Keratinocyte (primary cell): ENCODE results near the gene LCA5.

Experiments used
- EZH2 ChIP-seq: IDR thresholded peaks from one replicate; pipeline ENCODE4 v1.6.1; 2012; ENCODE audit warnings: inconsistent platforms, mild to moderate bottlenecking, low read length, moderate library complexity
- TF ChIP-seq, protein P1 (sequence below), 3 experiments: IDR thresholded peaks in 1 of 3; conservative IDR thresholded peaks in 1 of 3; optimal IDR thresholded peaks in 1 of 3; 2 replicates in 2 of 3; 3 replicates in 1 of 3; pipeline versions ENCODE3 to v1.5.1; 2011; ENCODE audit warnings: low read length in 3 of 3, mild to moderate bottlenecking in 3 of 3, moderate library complexity in 2 of 3, control low read depth in 1 of 3, inconsistent platforms in 1 of 3; ENCODE audit not compliant: insufficient read depth in 2 of 3; ENCODE audit errors: extremely low read depth in 1 of 3

DNA sequence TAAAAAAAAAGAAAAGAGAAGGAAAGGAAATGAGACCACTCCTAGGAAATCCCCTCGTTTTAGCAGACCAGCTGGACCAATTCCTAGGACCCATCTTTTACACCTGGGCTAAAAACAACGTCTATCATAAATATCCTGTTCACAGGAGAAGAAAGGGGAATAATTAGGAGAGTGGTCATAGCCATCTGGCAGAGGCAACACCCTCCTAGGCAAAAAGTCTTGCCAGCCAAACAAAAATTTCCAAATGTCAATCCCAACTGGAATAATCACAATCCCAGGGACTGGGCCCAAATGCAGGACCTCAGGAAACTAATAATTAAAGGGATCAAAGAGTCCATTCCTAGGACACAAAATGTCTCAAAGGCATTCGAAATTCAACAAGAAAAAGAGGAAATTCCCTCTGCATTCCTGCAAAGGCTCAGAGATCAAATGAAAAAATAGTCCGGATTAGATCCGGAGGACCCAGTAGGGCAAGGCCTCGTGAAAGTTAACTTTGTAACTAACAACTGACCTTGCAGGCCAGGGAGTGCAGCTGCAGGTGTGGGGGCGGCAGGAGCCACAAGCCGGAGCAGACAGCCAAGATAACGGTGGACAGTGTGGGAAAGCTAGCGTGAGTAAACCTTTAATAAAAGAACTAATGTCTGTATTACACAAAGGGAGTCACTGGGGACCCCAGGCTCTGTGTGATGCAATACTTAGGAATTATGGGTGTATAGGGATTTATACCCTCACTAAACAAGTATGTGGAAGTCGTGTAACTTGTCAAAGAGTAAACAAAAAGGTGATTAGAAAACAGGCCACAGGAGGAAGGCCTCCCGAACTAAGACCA lies 11.7 kb downstream of the LCA5 start:
- TF ChIP-seq, protein P1, sequence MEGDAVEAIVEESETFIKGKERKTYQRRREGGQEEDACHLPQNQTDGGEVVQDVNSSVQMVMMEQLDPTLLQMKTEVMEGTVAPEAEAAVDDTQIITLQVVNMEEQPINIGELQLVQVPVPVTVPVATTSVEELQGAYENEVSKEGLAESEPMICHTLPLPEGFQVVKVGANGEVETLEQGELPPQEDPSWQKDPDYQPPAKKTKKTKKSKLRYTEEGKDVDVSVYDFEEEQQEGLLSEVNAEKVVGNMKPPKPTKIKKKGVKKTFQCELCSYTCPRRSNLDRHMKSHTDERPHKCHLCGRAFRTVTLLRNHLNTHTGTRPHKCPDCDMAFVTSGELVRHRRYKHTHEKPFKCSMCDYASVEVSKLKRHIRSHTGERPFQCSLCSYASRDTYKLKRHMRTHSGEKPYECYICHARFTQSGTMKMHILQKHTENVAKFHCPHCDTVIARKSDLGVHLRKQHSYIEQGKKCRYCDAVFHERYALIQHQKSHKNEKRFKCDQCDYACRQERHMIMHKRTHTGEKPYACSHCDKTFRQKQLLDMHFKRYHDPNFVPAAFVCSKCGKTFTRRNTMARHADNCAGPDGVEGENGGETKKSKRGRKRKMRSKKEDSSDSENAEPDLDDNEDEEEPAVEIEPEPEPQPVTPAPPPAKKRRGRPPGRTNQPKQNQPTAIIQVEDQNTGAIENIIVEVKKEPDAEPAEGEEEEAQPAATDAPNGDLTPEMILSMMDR (optimal IDR thresholded peaks at IDR 0.05 in 1 of 3, IDR thresholded peaks at IDR 0.05 in 1 of 3, conservative IDR thresholded peaks at IDR 0.05 in 1 of 3; ENCODE audit: extremely low read depth in 1 of 3, insufficient read depth in 2 of 3, low read length in 3 of 3), result no peak
- TF ChIP-seq EZH2, result no peak
